Measurements from ENCODE around the gene PLIN5. TPM values are rescaled to one million over a fixed set of nuclear protein-coding genes. Genes with fewer than 3 reads are reported as not detected.

PLIN5 gene
- total RNA-seq, 2 donors from 2014 or later = 3.7 to 3.9 TPM

DNA sequence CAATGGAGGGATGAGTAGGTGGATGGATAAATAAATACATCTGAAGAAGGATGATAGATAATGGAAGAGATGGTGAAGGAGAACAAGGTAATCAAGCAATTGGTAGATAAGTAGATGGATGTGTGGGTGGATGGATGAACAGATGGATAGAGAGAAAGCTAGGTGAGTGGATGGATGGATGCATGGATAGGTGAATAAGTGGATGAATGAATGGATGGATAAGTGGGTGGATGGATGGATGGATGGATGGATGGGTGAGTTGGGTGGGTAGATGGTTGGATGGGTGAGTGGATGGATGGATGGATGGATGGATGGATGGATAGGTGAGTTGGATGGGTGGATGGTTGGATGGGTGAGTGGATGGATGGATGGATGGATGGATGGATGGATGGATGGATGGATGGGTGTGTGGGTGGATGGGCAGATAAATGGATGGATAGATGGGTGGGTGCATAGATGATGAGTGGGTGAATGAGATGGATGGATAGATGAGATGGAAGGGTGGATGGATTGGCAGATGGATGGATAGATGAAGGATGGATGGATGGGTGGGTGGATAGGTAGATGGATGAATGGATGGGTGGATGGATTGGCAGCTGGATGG, 18.2 kb upstream of the PLIN5 start:
- no peak for DNase-seq
- H3K9ac ChIP-seq (ENCODE audit: extremely low read depth, low read length, poor library complexity, severe bottlenecking) = no peak overlapping the region
- H3K4me1 ChIP-seq (ENCODE audit: control insufficient read depth, insufficient read depth, low read length) = no peaks in the 10 kb centered on the region
- H3K4me3 Mint-ChIP-seq = no peak overlapping the region
- H3K27me3 Mint-ChIP-seq (ENCODE audit: insufficient read depth) = peaks cover 2% of the 10 kb centered on the region
- no peaks in the 10 kb centered on the region for H3K27me3 ChIP-seq (ENCODE audit: control insufficient read depth, insufficient read depth, low read length, poor library complexity, severe bottlenecking)
- peaks cover 60% of the 10 kb centered on the region for H3K36me3 Mint-ChIP-seq (ENCODE audit: low read depth)
- TF ChIP-seq, protein P1, sequence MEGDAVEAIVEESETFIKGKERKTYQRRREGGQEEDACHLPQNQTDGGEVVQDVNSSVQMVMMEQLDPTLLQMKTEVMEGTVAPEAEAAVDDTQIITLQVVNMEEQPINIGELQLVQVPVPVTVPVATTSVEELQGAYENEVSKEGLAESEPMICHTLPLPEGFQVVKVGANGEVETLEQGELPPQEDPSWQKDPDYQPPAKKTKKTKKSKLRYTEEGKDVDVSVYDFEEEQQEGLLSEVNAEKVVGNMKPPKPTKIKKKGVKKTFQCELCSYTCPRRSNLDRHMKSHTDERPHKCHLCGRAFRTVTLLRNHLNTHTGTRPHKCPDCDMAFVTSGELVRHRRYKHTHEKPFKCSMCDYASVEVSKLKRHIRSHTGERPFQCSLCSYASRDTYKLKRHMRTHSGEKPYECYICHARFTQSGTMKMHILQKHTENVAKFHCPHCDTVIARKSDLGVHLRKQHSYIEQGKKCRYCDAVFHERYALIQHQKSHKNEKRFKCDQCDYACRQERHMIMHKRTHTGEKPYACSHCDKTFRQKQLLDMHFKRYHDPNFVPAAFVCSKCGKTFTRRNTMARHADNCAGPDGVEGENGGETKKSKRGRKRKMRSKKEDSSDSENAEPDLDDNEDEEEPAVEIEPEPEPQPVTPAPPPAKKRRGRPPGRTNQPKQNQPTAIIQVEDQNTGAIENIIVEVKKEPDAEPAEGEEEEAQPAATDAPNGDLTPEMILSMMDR (conservative IDR thresholded peaks at IDR 0.05) = no peak
- peaks cover 9% of the 10 kb centered on the region for H3K36me3 ChIP-seq (ENCODE audit: control insufficient read depth, insufficient read depth, low read length)
- no peak overlapping the region for H3K4me3 ChIP-seq (ENCODE audit: low read length)
- no peaks in the 10 kb centered on the region for H3K9me3 ChIP-seq (ENCODE audit: control insufficient read depth, low read length)
- no peaks in the 10 kb centered on the region for H3K4me1 Mint-ChIP-seq
- H3K9me3 Mint-ChIP-seq = no peaks in the 10 kb centered on the region
- no peak overlapping the region for H3K27ac ChIP-seq (ENCODE audit: low read depth, low read length)
- no peak overlapping the region for H3K27ac Mint-ChIP-seq

DNA sequence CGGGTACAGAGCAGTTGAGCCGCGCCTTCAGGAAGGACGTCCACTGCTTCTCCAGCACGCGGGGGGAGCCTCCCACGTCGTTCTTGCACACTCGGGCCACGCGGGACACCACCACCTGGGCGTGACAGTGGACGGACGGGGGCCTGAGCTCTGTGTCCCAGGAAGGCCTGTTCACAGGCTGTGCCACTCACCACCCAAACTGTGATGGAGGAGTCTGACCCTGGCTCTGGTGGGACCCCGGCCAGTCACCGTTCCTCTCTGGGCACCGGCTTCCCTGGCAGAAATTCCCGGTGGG, 17.4 kb upstream of the PLIN5 start:
- TF ChIP-seq, protein P1 (conservative IDR thresholded peaks at IDR 0.05) = no peak
- no peaks in the 10 kb centered on the region for H3K4me1 ChIP-seq (ENCODE audit: control insufficient read depth, insufficient read depth, low read length)
- Mint-ChIP-seq H3K36me3 (ENCODE audit: low read depth) (peaks cover 63% of the 10 kb centered on the region), H3K27ac (no peak overlapping the region), H3K4me3 (no peak overlapping the region), H3K27me3 (ENCODE audit: insufficient read depth) (peaks cover 2% of the 10 kb centered on the region), H3K9me3 (no peaks in the 10 kb centered on the region), H3K4me1 (no peaks in the 10 kb centered on the region)
- WGBS, 2 experiments (ENCODE audit: insufficient coverage in 1 of 2, insufficient read length in 1 of 2) = 97% methylated on average over 15 to 18 of the region's 18 CpGs
- no peak overlapping the region for H3K27ac ChIP-seq (ENCODE audit: low read depth, low read length)
- H3K27me3 ChIP-seq (ENCODE audit: control insufficient read depth, insufficient read depth, low read length, poor library complexity, severe bottlenecking) = no peaks in the 10 kb centered on the region
- no peaks in the 10 kb centered on the region for H3K9me3 ChIP-seq (ENCODE audit: control insufficient read depth, low read length)
- no peak for DNase-seq
- H3K36me3 ChIP-seq (ENCODE audit: control insufficient read depth, insufficient read depth, low read length) = peaks cover 9% of the 10 kb centered on the region
- H3K4me3 ChIP-seq (ENCODE audit: low read length) = no peak overlapping the region
- H3K9ac ChIP-seq (ENCODE audit: extremely low read depth, low read length, poor library complexity, severe bottlenecking) = no peak overlapping the region

- Histone ChIP-seq H3K27ac (ENCODE audit: low read depth, low read length) (no peak overlapping the region), H3K27me3 (ENCODE audit: control insufficient read depth, insufficient read depth, low read length, poor library complexity, severe bottlenecking) (no peaks in the 10 kb centered on the region), H3K36me3 (ENCODE audit: control insufficient read depth, insufficient read depth, low read length) (peaks cover 9% of the 10 kb centered on the region), H3K9me3 (ENCODE audit: control insufficient read depth, low read length) (no peaks in the 10 kb centered on the region), H3K4me3 (ENCODE audit: low read length) (no peak overlapping the region), H3K9ac (ENCODE audit: extremely low read depth, low read length, poor library complexity, severe bottlenecking) (no peak overlapping the region), H3K4me1 (ENCODE audit: control insufficient read depth, insufficient read depth, low read length) (no peaks in the 10 kb centered on the region)
- H3K27ac Mint-ChIP-seq = no peak overlapping the region
- DNase-seq = no peak
- no peaks in the 10 kb centered on the region for H3K9me3 Mint-ChIP-seq
- WGBS, 2 experiments (ENCODE audit: insufficient coverage in 1 of 2, insufficient read length in 1 of 2) = 91% methylated on average over 22 to 26 of the region's 26 CpGs
- no peaks in the 10 kb centered on the region for H3K27me3 Mint-ChIP-seq (ENCODE audit: insufficient read depth)
- H3K4me3 Mint-ChIP-seq = no peak overlapping the region
- TF ChIP-seq, protein P1 (conservative IDR thresholded peaks at IDR 0.05) = no peak
- no peaks in the 10 kb centered on the region for H3K4me1 Mint-ChIP-seq
- peaks cover 60% of the 10 kb centered on the region for H3K36me3 Mint-ChIP-seq (ENCODE audit: low read depth)
Measured at GRCh38 chr19:4550479-4551050, 15.5 kb upstream of the PLIN5 start.
